NCI-H69 (cell line): ENCODE results near the gene DGAT2L6.
A peak's percentile ranks its signal among the peaks of the same experiment; 100 is the strongest.
"Not testable (repeated sequence)": the region's sequence is repeated elsewhere in the genome, so short reads cannot be mapped to it uniquely, and the experiment has no call there.

ENCODE experiments used
- DNase-seq: peaks from one replicate; lab custom pipeline; 2025; lab: John Stamatoyannopoulos, UW

DGAT2L6 gene

DNA sequence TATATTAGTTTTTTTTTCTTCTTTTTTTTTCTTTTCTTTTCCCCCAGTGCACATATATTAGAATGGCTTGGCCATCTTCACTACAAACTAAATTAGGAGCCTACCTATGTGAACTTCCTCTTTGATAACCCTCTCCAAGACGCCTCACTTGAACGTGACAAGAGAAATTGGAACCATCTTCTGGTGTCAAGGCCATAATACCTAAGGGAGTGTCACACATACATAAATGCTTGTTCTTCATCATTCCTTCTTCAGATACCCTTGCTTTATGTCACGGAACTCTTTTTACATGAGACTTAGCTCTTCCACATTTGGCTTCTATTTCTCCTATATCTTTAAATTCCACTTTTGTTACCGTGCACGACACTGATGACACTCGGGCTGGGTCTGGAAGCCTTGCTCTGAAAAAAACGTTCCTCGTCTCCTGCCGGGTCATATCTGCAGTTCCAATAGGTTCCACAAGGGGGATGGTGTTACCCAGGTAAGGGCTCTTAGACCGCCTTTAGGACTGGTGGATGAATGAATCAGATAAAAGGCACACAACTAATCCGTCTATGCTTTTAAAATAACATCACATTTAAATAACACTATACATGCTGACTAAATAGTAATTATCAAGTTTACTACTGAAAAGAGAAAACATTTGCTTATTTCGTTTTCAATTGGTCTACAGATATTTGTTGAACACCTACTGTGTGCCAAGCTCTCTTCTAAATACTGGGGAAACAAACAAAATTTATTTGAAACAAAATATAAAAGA, 19.9 kb downstream of the DGAT2L6 start:
- DNase-seq = peak; percentile 74

DNA sequence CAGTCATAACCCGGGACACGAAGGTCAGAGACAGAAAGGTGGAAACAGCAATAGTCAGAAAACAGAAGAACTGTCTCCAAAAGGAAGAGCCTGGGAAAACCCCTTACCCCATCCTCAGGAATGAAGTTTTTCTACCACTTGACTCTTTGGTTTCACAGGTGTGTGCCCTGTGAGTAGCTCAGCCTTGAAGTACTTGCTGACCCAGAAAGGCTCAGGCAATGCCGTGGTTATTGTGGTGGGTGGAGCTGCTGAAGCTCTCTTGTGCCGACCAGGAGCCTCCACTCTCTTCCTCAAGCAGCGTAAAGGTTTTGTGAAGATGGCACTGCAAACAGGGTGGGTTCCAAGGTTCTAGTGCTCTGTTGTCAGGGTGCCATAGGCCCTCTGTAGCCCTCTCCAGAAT, 24.4 kb downstream of the DGAT2L6 start:
- DNase-seq = no peak

DNA sequence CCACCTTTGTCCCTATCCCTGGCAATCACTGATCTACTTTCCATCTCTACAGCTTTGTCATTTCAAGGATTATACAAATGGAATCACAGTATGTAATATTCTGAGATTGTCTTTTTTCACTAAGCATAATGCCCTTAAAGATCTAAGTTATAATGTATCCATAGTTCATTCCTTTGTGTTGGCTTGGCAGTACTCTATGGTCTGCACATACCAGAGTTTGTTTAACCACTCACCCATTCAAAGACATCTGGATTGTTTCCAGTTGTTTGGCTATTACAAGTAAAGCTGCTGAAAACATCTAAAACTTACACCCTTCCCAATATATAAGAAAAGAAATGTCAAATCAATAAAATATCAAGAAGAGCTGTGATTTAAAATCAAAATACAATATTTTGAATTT, 31.2 kb downstream of the DGAT2L6 start:
- peak; percentile 38 for DNase-seq

DNA sequence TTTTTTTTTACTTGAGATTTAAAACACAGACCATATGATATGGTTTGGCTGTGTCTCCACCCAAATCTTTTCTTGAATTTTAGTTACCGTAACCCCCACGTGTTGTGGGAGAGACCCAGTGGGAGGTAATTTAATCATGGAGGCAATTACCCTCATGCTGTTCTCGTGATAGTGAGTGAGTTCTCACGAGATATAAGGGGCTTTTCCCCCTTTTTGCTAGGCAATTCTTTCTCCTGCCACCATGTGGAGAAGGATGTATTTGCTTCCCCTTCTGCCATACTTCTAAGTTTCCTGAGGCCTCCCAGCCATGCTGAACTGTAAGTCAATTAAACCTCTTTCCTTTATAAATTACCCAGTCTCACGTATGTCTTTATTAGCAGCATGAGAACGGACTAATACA, 32.3 kb downstream of the DGAT2L6 start:
- DNase-seq = peak; percentile 26

DNA sequence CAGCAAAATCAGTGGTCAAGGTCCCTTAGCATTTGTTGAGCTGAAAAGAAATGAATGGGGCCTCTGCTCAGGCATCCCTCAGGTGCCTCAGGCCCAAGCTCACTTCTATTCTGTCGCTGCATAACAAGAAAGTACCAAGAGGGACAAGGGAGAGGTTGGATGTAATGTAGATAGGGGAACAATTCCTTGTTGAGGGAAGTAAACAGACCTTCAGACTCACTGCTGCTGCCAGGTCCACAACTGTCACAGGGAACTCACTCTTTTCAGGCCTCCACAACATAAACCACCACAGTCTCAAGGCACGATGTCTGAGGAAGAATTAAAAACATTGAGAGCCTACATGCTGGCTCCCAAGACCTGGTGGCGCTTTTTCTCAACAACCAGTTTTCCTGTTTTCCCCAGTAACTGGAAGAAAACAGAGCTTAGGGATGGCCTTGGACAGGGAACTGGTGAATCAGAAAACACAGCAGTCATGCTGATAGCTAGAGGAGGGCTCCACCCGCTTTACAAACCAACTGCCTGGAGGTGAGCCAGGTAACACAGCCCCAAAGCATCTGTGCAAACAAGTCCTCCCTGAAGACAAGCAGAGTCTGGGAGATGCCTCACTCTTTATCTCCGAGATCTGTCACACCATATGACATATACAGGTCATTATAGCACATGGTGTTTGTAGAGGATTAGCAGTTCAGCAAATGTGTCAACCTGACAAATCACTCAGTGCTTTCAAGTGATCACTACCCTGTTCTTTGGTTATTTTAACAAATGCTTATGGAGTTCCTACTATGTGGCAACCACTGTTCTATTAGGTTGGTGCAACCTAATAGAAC, 42.9 kb downstream of the DGAT2L6 start:
- peak; percentile 91 for DNase-seq

DNA sequence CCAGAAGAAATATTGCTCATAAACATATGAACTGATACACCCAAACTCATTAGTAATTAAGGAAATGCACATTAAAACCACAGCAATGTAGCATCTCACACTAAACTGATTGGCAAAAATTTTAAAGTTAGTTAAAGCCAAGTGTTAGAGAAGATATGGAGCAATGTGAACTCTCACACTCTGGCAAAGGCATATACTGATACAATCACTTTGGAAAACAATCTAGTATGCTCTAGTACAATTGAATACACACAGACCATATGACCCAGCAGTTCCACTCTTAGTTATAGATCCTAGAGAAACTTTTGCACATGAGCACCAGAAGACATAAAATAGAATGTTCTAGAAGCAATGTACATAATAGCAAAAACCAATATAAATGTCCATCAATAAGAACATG, 48.8 kb downstream of the DGAT2L6 start:
- no peak for DNase-seq

DNA sequence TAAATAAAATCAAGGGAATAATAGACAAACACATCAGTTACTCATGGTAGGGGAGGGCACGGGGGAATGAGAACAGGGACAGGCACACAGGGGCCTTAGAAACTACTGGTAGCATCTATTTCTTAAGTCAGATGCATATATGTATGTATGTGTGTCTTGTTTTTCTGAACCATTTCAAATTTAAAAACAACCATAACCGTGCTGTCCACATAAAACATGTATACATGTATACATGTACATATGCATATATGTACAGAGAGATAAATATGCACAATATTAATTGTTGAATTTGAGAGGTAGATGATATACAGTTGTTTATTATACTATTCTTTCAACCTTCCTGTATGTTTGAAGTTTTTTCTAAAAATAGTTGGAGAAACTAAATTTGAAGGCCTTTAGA, 49.4 kb downstream of the DGAT2L6 start:
- no peak for DNase-seq

DNA sequence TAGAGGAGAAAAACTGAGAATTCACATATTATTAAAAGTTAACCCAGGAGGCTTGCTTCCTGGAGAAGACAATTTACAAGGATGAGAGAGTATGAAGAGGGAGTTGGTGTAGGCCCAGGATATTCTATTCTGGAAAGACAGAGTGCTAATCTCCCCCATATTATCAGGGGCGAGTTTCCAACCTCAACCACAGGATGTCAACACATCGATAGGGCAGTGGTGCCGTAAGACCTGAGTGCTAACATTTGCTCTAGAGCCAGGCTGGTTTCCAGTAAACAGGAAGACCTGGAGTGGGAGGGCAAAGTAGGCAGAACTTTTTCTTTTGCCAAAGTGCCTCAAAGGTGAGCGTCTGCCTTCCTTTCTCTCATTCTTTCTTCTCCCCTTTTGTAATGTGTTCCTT, 54.4 kb downstream of the DGAT2L6 start:
- no peak for DNase-seq

DNA sequence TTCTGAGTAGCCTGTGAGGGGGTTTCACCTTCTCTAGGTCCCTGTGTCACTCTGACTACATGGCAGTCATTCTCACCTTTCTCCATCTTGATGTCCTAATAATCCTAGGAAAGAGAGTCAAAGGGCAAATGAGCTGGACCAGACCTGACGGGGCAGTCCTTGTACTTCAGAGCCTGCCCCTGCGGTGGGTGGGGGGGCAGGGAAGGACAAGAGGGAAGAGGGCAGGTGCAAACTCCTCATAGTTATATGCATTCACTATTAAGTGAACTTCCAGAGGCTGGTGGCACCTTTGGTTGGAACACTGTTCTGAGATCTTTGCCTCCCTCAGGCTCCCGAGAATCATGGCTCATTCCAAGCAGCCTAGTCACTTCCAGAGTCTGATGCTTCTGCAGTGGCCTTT, 57.1 kb downstream of the DGAT2L6 start, which contains the start of gene AWAT1:
Gene AWAT1 (plus strand): TSS at position 301 of the 400 bp plus-strand sequence. CDS start 41 bp downstream, at position 342.
- DNase-seq = no peak

DNA sequence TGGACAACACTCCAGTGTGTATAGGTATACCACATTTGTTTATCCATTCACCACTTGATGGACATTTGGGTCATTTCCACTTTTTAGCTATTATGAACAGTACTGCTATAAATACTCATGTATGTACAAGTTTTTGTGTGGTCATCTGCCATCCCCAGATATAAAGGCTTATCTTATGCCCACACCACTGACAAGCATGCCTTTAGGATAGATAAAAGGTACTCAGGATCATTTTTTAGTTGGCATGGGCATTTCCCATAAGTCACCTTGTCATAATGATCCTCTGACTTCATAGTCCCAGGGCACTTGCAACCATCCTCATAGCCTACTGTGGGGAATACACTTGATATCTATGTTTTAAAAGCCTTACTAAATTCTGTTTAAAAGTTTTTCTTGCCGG, 63.5 kb downstream of the DGAT2L6 start:
- DNase-seq = no peak

DNA sequence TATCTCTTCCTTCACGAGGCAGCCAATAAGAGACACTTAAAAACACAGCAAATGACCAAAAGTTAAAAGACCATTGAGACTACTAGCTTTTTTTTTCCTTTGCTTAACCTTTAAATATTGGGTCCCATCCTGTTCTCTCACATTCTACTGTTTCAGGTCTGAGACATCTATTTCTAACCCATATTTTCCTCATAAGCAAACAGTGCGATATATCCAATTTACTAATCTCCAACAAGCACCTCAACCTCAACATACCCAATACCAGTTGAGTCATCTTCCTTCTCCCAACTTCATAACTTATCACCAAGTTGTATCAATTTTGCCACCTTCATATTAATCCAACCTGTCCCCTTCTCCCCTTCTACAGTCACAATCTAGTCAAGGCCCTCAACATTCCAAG, 64.2 kb downstream of the DGAT2L6 start:
- DNase-seq = no peak

DNA sequence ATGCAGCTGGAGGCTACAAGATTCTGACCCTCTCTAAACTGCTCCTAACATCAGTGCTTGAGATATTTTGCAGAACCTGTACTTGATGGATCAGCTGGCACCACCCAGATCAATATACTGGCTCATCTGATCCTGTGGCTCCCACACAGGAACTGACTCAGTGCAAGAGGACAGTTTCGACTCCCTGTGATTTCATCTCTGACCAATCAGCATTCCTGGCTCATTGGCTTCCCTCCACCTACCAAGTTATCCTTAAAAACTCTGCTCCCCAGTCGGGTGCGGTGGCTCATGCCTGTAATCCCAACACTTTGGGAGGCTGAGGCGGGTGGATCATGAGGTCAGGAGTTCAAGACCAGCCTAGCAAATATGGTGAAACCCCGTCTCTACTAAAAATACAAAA, 66.3 kb downstream of the DGAT2L6 start:
- DNase-seq = not testable (repeated sequence)

DNA sequence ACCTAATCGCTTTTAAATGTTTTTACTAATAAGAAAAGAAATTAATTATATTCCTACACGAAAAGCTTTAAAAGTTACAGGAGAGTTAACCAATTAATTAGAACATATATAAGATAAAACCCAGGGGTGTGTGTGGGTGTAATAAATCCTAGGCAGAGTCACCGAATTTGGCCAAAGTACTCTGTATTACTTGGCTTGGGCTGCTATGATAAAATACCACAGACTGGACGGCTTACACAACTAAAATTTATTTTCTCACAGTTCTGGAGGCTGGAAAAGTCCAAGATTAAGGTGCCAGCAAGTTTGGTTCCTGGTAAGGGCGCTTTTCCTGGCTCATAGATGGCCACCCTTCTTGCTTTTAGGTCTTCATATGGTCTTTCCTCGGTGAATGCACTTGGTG, 67.6 kb downstream of the DGAT2L6 start:
- no peak for DNase-seq

DNA sequence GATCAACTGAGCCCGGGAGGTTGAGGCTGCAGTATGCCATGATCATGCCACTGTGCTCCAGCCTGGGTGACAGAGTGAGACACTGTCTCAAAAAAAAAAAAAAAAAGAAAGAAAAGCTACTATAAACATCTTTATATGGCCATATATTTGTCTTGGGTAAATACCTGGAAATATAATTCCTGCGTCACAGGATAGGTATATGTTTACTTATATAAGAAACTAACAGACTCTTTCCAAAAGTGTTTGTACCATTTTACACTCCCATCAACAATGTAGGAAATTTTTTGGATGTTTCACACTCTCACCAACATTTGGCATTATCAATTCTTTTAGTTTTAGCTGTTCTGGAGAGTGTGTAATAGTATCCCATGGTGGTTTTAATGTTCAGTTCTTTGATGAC, 70.0 kb downstream of the DGAT2L6 start:
- no peak for DNase-seq

DNA sequence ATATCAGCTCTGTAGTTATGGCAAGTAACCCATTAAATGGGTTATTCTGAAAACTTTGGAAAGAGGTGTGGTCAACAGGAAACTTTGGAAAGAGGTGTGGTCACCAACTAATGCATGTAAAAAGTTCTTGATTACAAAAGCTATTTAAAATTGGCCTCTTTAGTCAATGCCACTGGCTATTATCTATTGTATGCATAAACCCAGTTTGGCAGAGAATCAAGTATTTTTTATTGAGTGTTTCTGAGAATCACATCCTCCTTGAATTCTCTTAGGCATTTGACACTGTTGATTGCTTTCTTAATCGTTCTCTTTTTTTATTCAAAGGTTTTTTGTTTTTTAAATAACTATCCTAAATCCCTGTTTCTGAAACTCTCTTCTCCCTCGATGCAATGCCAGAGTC, 75.2 kb downstream of the DGAT2L6 start:
- DNase-seq = no peak

DNA sequence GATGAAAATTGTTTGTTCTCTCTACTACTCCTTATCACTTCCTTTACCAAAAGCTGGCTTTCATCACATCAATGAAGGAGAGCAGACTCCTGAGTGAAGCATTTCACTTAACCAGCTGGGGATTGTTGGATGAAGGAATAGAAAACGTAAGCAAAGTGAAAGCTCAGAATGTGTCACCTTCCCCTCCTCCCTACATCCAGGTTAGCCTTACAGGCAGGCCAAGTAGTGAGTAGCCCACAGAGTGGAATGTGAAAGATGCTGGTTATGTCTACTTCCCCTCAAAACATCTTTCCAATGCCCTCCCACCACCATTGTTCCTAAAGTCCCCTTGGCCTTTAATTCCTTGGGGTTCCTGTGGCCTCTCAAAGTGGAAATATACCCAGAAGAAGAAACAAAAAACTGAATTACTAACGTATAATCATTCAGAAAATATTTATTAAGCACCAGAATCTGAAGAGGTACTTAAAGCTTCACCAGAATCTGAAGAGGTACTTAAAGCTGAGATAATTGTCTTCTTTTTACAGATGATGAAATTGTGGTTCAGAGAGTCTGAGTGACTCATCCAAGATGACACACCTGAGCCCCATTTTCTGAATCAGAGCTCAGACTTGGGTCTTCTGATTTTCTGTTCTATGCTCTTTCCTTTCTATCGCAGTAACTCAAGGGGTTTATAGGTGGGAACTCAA, 76.2 kb downstream of the DGAT2L6 start:
- peak; percentile 1 for DNase-seq

DNA sequence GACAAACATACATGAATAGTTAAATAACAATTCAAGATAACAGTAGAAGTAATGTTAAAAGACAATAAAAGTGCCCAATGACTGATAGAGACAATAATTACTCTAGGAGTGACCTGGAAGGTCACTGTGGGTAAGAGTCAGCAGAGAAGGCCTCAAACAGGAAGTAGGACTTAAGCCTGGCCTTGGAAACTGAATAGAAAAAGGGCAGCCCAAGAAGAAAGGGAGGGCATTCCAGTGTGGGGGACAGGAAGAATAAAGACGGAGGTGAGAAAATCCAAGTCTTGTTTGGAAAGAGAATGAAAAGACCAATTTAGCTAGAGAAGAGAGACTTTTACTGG, 76.7 kb downstream of the DGAT2L6 start:
- DNase-seq = no peak

DNA sequence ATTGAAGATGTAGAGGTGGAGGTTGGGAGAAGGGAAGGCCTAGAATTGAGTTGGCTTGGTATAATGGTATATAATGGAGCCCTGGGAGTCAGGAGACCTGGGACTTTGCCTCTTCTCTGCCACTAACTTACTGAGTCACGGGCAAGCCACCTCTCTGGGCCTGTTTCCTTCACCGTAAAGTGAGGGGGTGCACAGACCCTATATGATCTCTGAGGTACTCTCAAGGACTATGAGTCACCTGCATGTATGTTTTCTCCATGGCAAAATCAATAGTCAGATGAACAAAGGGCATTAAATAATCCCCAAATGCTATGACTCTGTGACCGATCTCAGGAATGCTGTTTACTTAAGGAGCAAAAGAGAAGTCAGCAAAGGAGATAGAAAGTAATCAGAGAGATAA, 77.6 kb downstream of the DGAT2L6 start:
- DNase-seq = no peak
